Naive thymus-derived CD8-positive, alpha-beta T cell (primary cell): ENCODE data around the gene ODF2L. TPM values are rescaled to one million over a fixed set of nuclear protein-coding genes. Genes with fewer than 3 reads are reported as not detected.

Experiments
- ATAC-seq, 2 donors: fragments of 150-1000 bp; cut with Tn5 transposase in 1 of 2; sonication (Bioruptor Pico), chemical (Tn5 transposase) in 1 of 2; 1 replicate in 1 of 2; 2 replicates in 1 of 2; pipeline ENCODE4 v1.10.0; 2021; ENCODE audit warnings: mild to moderate bottlenecking in 2 of 2, moderate library complexity in 2 of 2
- POLR2A ChIA-PET: fragments of 350-600 bp; sonication (Branson Sonifier 250); formaldehyde crosslinking; loops from one replicate; lab custom pipeline; 2021; ENCODE audit warnings: antibody characterized with exemption; lab: Charles Lee
- DNase-seq, 10 donors: peaks; one replicate each; pipeline versions ENCODE4 v3.0.0 to v3.0.0-alpha.2; 2020 to 2022
- H3K27ac Mint-ChIP-seq, 10 donors: one replicate each; pipeline ENCODE4 v1.8.0; 2020 to 2022; ENCODE audit warnings: mild to moderate bottlenecking in 10 of 10, mixed read lengths in 10 of 10, moderate library complexity in 4 of 10, inconsistent platforms in 1 of 10
- H3K27me3 Mint-ChIP-seq, 5 donors: one replicate each; pipeline ENCODE4 v1.8.0; 2021 to 2022; ENCODE audit warnings: mixed read lengths in 5 of 5
- H3K36me3 Mint-ChIP-seq, 3 donors: one replicate each; pipeline ENCODE4 v1.8.0; 2020 to 2022; ENCODE audit warnings: mixed read lengths in 3 of 3, mild to moderate bottlenecking in 2 of 3, inconsistent platforms in 1 of 3
- H3K4me1 Mint-ChIP-seq, 4 donors: one replicate each; pipeline ENCODE4 v1.8.0; 2021 to 2022; ENCODE audit warnings: mixed read lengths in 4 of 4
- H3K4me3 Mint-ChIP-seq, 10 donors: one replicate each; pipeline ENCODE4 v1.8.0; 2020 to 2022; ENCODE audit warnings: mild to moderate bottlenecking in 10 of 10, mixed read lengths in 10 of 10, moderate library complexity in 6 of 10, inconsistent platforms in 1 of 10
- H3K9me3 Mint-ChIP-seq, 9 donors: one replicate each; pipeline ENCODE4 v1.8.0; 2020 to 2022; ENCODE audit warnings: mixed read lengths in 9 of 9, mild to moderate bottlenecking in 3 of 9, inconsistent platforms in 1 of 9, moderate library complexity in 1 of 9
- polyA plus RNA-seq, 3 donors: library from polyadenylated mRNA; unstranded; fragments of 300-500 nt; fragmentation: Illumina TruSeq; gene quantifications; one replicate each; pipeline ENCODE4 v1.2.3, GENCODE V29; 2021
- total RNA-seq, 8 experiments: library from RNA in 2 of 8; stranded (reverse) in 2 of 8; gene quantifications; one replicate each; pipeline ENCODE4 v1.2.3 and lab custom pipeline; 2021 to 2026

The ODF2L gene
- total and polyA plus RNA-seq, 5 experiments from 2014 or later, result 21.4 to 47.8 (median 32.1) TPM

- peaks cover 8 to 44% (median 22%) of the 10 kb centered on the region in 9 donors for H3K9me3 Mint-ChIP-seq
- peak overlapping the region in 2 of 10 donors; percentile 8 to 16 for H3K27ac Mint-ChIP-seq
- H3K27me3 Mint-ChIP-seq, result peaks cover 0 to 25% (median 2%) of the 10 kb centered on the region in 5 donors
- ATAC-seq, result no peak
- H3K4me1 Mint-ChIP-seq, result peaks cover 0 to 4% (median 0%) of the 10 kb centered on the region in 4 donors
- no peak overlapping the region for H3K4me3 Mint-ChIP-seq
- POLR2A ChIA-PET, result no interaction called here
- peaks cover 0 to 11% (median 2%) of the 10 kb centered on the region in 3 donors for H3K36me3 Mint-ChIP-seq
- DNase-seq, result no peak
Observed at GRCh38 chr1:86345042-86345441, 51.1 kb downstream of the ODF2L start.

GRCh38 chr1:86339906-86340305 is 56.2 kb downstream of the ODF2L start:
- peaks cover 3 to 39% (median 13%) of the 10 kb centered on the region in 9 donors for H3K9me3 Mint-ChIP-seq
- ATAC-seq (no peak), DNase-seq (no peak)
- POLR2A ChIA-PET, result no interaction called here
- peaks cover 0 to 25% (median 2%) of the 10 kb centered on the region in 5 donors for H3K27me3 Mint-ChIP-seq
- H3K4me1 Mint-ChIP-seq, result peaks cover 0 to 4% (median 0%) of the 10 kb centered on the region in 4 donors
- H3K36me3 Mint-ChIP-seq, result peaks cover 0 to under 1% (median 0%) of the 10 kb centered on the region in 3 donors
- H3K4me3 Mint-ChIP-seq, result no peak overlapping the region
- H3K27ac Mint-ChIP-seq, result peak overlapping the region in 1 of 10 donors; percentile 36

GRCh38 chr1:86339014-86339812 is 56.9 kb downstream of the ODF2L start:
- H3K9me3 Mint-ChIP-seq, result peaks cover 0 to 35% (median 7%) of the 10 kb centered on the region in 9 donors
- no peak overlapping the region for H3K4me3 Mint-ChIP-seq
- DNase-seq (no peak), ATAC-seq (no peak)
- H3K36me3 Mint-ChIP-seq, result no peaks in the 10 kb centered on the region
- POLR2A ChIA-PET, result no interaction called here
- peaks cover 0 to 25% (median 2%) of the 10 kb centered on the region in 5 donors for H3K27me3 Mint-ChIP-seq
- no peak overlapping the region for H3K27ac Mint-ChIP-seq
- H3K4me1 Mint-ChIP-seq, result peaks cover 0 to 4% (median 0%) of the 10 kb centered on the region in 4 donors

- DNase-seq (no peak), ATAC-seq (no peak)
- Mint-ChIP-seq H3K36me3 (peaks cover 0 to 4% (median 0%) of the 10 kb centered on the region in 3 donors), H3K4me1 (no peaks in the 10 kb centered on the region), H3K27me3 (peaks cover 0 to 11% (median 0%) of the 10 kb centered on the region in 5 donors), H3K9me3 (peaks cover 0 to 11% (median 8%) of the 10 kb centered on the region in 9 donors), H3K4me3 (no peak overlapping the region), H3K27ac (no peak overlapping the region)
- POLR2A ChIA-PET, result no interaction called here
Observed at GRCh38 chr1:86335916-86336315, 60.2 kb downstream of the ODF2L start.

- Mint-ChIP-seq H3K4me3 (no peak overlapping the region), H3K27me3 (peaks cover 0 to 6% (median 4%) of the 10 kb centered on the region in 5 donors), H3K9me3 (no peaks in the 10 kb centered on the region), H3K4me1 (peaks cover 0 to 2% (median 0%) of the 10 kb centered on the region in 4 donors), H3K36me3 (no peaks in the 10 kb centered on the region), H3K27ac (no peak overlapping the region)
- no peak for ATAC-seq
- POLR2A ChIA-PET, result no interaction called here
- no peak for DNase-seq
Observed at GRCh38 chr1:86325264-86325663, 70.9 kb downstream of the ODF2L start.

- Mint-ChIP-seq H3K27me3 (no peaks in the 10 kb centered on the region), H3K27ac (no peak overlapping the region), H3K4me1 (no peaks in the 10 kb centered on the region), H3K4me3 (no peak overlapping the region), H3K9me3 (no peaks in the 10 kb centered on the region), H3K36me3 (no peaks in the 10 kb centered on the region)
- ATAC-seq, result no peak
- DNase-seq, result no peak
- POLR2A ChIA-PET, result no interaction called here
Observed at GRCh38 chr1:86324130-86324822, 71.8 kb downstream of the ODF2L start.

GRCh38 chr1:86322241-86322640 is 73.9 kb downstream of the ODF2L start:
- Mint-ChIP-seq H3K9me3 (no peaks in the 10 kb centered on the region), H3K27me3 (peaks cover 0 to 4% (median 0%) of the 10 kb centered on the region in 5 donors), H3K36me3 (no peaks in the 10 kb centered on the region), H3K4me3 (no peak overlapping the region), H3K27ac (no peak overlapping the region), H3K4me1 (no peaks in the 10 kb centered on the region)
- ATAC-seq (no peak), DNase-seq (no peak)
- POLR2A ChIA-PET, result no interaction called here

- peaks cover 0 to 4% (median 0%) of the 10 kb centered on the region in 5 donors for H3K27me3 Mint-ChIP-seq
- DNase-seq, result no peak
- ATAC-seq, result no peak
- no peaks in the 10 kb centered on the region for H3K36me3 Mint-ChIP-seq
- H3K4me3 Mint-ChIP-seq, result no peak overlapping the region
- POLR2A ChIA-PET, result no interaction called here
- H3K4me1 Mint-ChIP-seq, result no peaks in the 10 kb centered on the region
- no peak overlapping the region for H3K27ac Mint-ChIP-seq
- no peaks in the 10 kb centered on the region for H3K9me3 Mint-ChIP-seq
Observed at GRCh38 chr1:86318436-86318835, 77.7 kb downstream of the ODF2L start.

GRCh38 chr1:86317926-86318325 is 78.2 kb downstream of the ODF2L start:
- POLR2A ChIA-PET, result no interaction called here
- ATAC-seq, result no peak
- no peaks in the 10 kb centered on the region for H3K4me1 Mint-ChIP-seq

GRCh38 chr1:86305731-86306130 is 90.4 kb downstream of the ODF2L start:
- Mint-ChIP-seq H3K27me3 (peaks cover 0 to 7% (median 2%) of the 10 kb centered on the region in 5 donors), H3K36me3 (peaks cover 0 to 11% (median 0%) of the 10 kb centered on the region in 3 donors), H3K27ac (no peak overlapping the region), H3K4me1 (no peaks in the 10 kb centered on the region), H3K9me3 (peaks cover 2 to 16% (median 6%) of the 10 kb centered on the region in 9 donors), H3K4me3 (no peak overlapping the region)
- ATAC-seq (no peak), DNase-seq (no peak)
- POLR2A ChIA-PET, result no interaction called here

More at GRCh38 chr1:86317926-86318325, 78.2 kb downstream of the ODF2L start:
- Mint-ChIP-seq H3K36me3 (no peaks in the 10 kb centered on the region), H3K27me3 (peaks cover 0 to 4% (median 0%) of the 10 kb centered on the region in 5 donors), H3K4me3 (no peak overlapping the region), H3K9me3 (no peaks in the 10 kb centered on the region), H3K27ac (no peak overlapping the region)
- DNase-seq, result no peak

GRCh38 chr1:86303041-86303690 is 93.0 kb downstream of the ODF2L start:
- DNase-seq (no peak), ATAC-seq (no peak)
- peaks cover 11 to 32% (median 18%) of the 10 kb centered on the region in 9 donors for H3K9me3 Mint-ChIP-seq
- H3K36me3 Mint-ChIP-seq, result peaks cover 0 to 22% (median 0%) of the 10 kb centered on the region in 3 donors
- POLR2A ChIA-PET, result no interaction called here
- no peaks in the 10 kb centered on the region for H3K4me1 Mint-ChIP-seq
- H3K27ac Mint-ChIP-seq, result no peak overlapping the region
- H3K27me3 Mint-ChIP-seq, result peaks cover 0 to 7% (median 2%) of the 10 kb centered on the region in 5 donors
- H3K4me3 Mint-ChIP-seq, result no peak overlapping the region
